ENCODE measurements around the gene TSPAN5. TPM values are rescaled to one million over a fixed set of nuclear protein-coding genes. Genes with fewer than 3 reads are reported as not detected.

The TSPAN5 gene
- total RNA-seq, 1 donor from 2014 or later = 21.8 TPM

- no peak for TF ChIP-seq CTCF (IDR thresholded peaks at IDR 0.05; ENCODE audit: unreplicated experiment)
- no peak overlapping the region for H3K4me3 Mint-ChIP-seq (ENCODE audit: unreplicated experiment)
- H3K4me1 Mint-ChIP-seq (ENCODE audit: unreplicated experiment) = peaks cover 4% of the 10 kb centered on the region
- peaks cover 1% of the 10 kb centered on the region for H3K27me3 Mint-ChIP-seq (ENCODE audit: unreplicated experiment)
- H3K9me3 Mint-ChIP-seq (ENCODE audit: unreplicated experiment) = no peaks in the 10 kb centered on the region
- no peak for DNase-seq (ENCODE audit: low spot score)
- no peaks in the 10 kb centered on the region for H3K36me3 Mint-ChIP-seq (ENCODE audit: low read depth, unreplicated experiment)
- H3K27ac Mint-ChIP-seq (ENCODE audit: unreplicated experiment) = no peak overlapping the region
Observed at GRCh38 chr4:98617358-98618047, 40.9 kb downstream of the TSPAN5 start.

GRCh38 chr4:98615991-98616390, 42.4 kb downstream of the TSPAN5 start:
- Mint-ChIP-seq H3K27ac (ENCODE audit: unreplicated experiment) (no peak overlapping the region), H3K4me3 (ENCODE audit: unreplicated experiment) (no peak overlapping the region), H3K4me1 (ENCODE audit: unreplicated experiment) (peaks cover 13% of the 10 kb centered on the region), H3K36me3 (ENCODE audit: low read depth, unreplicated experiment) (no peaks in the 10 kb centered on the region), H3K27me3 (ENCODE audit: unreplicated experiment) (peaks cover 1% of the 10 kb centered on the region), H3K9me3 (ENCODE audit: unreplicated experiment) (no peaks in the 10 kb centered on the region)
- no peak for DNase-seq (ENCODE audit: low spot score)
- no peak for TF ChIP-seq CTCF (IDR thresholded peaks at IDR 0.05; ENCODE audit: unreplicated experiment)

- H3K4me3 Mint-ChIP-seq (ENCODE audit: unreplicated experiment) = no peak overlapping the region
- H3K4me1 Mint-ChIP-seq (ENCODE audit: unreplicated experiment) = peaks cover 13% of the 10 kb centered on the region
- no peak overlapping the region for H3K27ac Mint-ChIP-seq (ENCODE audit: unreplicated experiment)
- peaks cover 1% of the 10 kb centered on the region for H3K27me3 Mint-ChIP-seq (ENCODE audit: unreplicated experiment)
- H3K9me3 Mint-ChIP-seq (ENCODE audit: unreplicated experiment) = no peaks in the 10 kb centered on the region
- DNase-seq (ENCODE audit: low spot score) = no peak
- TF ChIP-seq CTCF (IDR thresholded peaks at IDR 0.05; ENCODE audit: unreplicated experiment) = no peak
- H3K36me3 Mint-ChIP-seq (ENCODE audit: low read depth, unreplicated experiment) = no peaks in the 10 kb centered on the region
Observed at GRCh38 chr4:98614662-98615061, 43.7 kb downstream of the TSPAN5 start.

- no peak for TF ChIP-seq CTCF (IDR thresholded peaks at IDR 0.05; ENCODE audit: unreplicated experiment)
- H3K27me3 Mint-ChIP-seq (ENCODE audit: unreplicated experiment) = peaks cover 1% of the 10 kb centered on the region
- H3K4me3 Mint-ChIP-seq (ENCODE audit: unreplicated experiment) = no peak overlapping the region
- no peaks in the 10 kb centered on the region for H3K36me3 Mint-ChIP-seq (ENCODE audit: low read depth, unreplicated experiment)
- no peak overlapping the region for H3K27ac Mint-ChIP-seq (ENCODE audit: unreplicated experiment)
- DNase-seq (ENCODE audit: low spot score) = no peak
- no peaks in the 10 kb centered on the region for H3K9me3 Mint-ChIP-seq (ENCODE audit: unreplicated experiment)
- peaks cover 13% of the 10 kb centered on the region for H3K4me1 Mint-ChIP-seq (ENCODE audit: unreplicated experiment)
Observed at GRCh38 chr4:98614094-98614493, 44.3 kb downstream of the TSPAN5 start.

- Mint-ChIP-seq H3K36me3 (ENCODE audit: low read depth, unreplicated experiment) (no peaks in the 10 kb centered on the region), H3K9me3 (ENCODE audit: unreplicated experiment) (no peaks in the 10 kb centered on the region), H3K4me3 (ENCODE audit: unreplicated experiment) (no peak overlapping the region), H3K27ac (ENCODE audit: unreplicated experiment) (no peak overlapping the region), H3K4me1 (ENCODE audit: unreplicated experiment) (peaks cover 17% of the 10 kb centered on the region), H3K27me3 (ENCODE audit: unreplicated experiment) (peaks cover 1% of the 10 kb centered on the region)
- TF ChIP-seq CTCF (IDR thresholded peaks at IDR 0.05; ENCODE audit: unreplicated experiment) = no peak
- DNase-seq (ENCODE audit: low spot score) = no peak
Observed at GRCh38 chr4:98613453-98614075, 44.8 kb downstream of the TSPAN5 start.

Data from endothelial cell (in vitro differentiated cells).